GM12878 (cell line): Measurements from ENCODE around the gene PRSS36. TPM values are rescaled to one million over a fixed set of nuclear protein-coding genes. Genes with fewer than 3 reads are reported as not detected.

ENCODE experiments used
- ATAC-seq: fragments of 200-7000 bp; cut with Tn5 transposase; 3 replicates; pipeline ENCODE4 v1.9.1; 2020; ENCODE audit warnings: mild to moderate bottlenecking, moderate library complexity
- BruUV-seq: library from RNA; stranded (reverse); fragments of 400-500 nt; replicated peaks from 2 replicates; lab custom pipeline; 2021; lab: Mats Ljungman, UMichigan
- CTCF ChIA-PET: fragments of 300-600 bp; sonication (Branson Sonifier 250); formaldehyde crosslinking; extraction: SDS; loops from one replicate; lab custom pipeline; 2021; ENCODE audit warnings: inconsistent platforms; lab: Yijun Ruan, JAX
- POLR2A ChIA-PET: fragments of 350-600 bp; formaldehyde crosslinking; extraction: SDS; loops from one replicate; lab custom pipeline; 2021; ENCODE audit warnings: inconsistent platforms; lab: Charles Lee
- RAD21 ChIA-PET: fragments of 300-600 bp; sonication (Branson Sonifier 250); formaldehyde crosslinking; loops from one replicate; lab custom pipeline; 2023; ENCODE audit warnings: antibody characterized with exemption; ENCODE audit not compliant: unreplicated experiment; lab: Charles Lee
- SMC1A ChIA-PET: fragments of 300-600 bp; sonication (Branson Sonifier 250); formaldehyde crosslinking; loops from one replicate; lab custom pipeline; 2023; ENCODE audit not compliant: unreplicated experiment, uncharacterized antibody; lab: Charles Lee
- DNase-seq: peaks from one replicate; pipeline ENCODE4 v3.0.0-alpha.2; 2011; ENCODE audit warnings: low read depth, low spot score
- FAIRE-seq: peaks from 3 replicates; lab custom pipeline; 2011; peaks lifted over from hg19 to GRCh38; lab: Jason Lieb, UNC
- H2AFZ ChIP-seq: 2 replicates; pipeline ENCODE4 v1.6.0; 2011; ENCODE audit warnings: low read depth, low read length, control low read depth; ENCODE audit not compliant: control insufficient read depth
- H3K27ac ChIP-seq: 2 replicates; pipeline ENCODE4 v1.5.1; 2011; ENCODE audit warnings: control low read depth; ENCODE audit not compliant: control insufficient read depth, insufficient read depth
- H3K27me3 ChIP-seq, 2 experiments: replicated peaks in 1 of 2; 2 replicates each; pipeline versions ENCODE4 v1.6.0 to v1.6.1; 2011; ENCODE audit warnings: low read length in 1 of 2; ENCODE audit not compliant: control insufficient read depth in 2 of 2, insufficient read depth in 2 of 2
- H3K36me3 ChIP-seq, 2 experiments: 2 replicates each; pipeline ENCODE4 v1.5.1; 2011; ENCODE audit warnings: low read length in 1 of 2; ENCODE audit not compliant: control insufficient read depth in 2 of 2, insufficient read depth in 2 of 2
- H3K4me1 ChIP-seq: 2 replicates; pipeline ENCODE4 v1.6.1; 2011; ENCODE audit warnings: mild to moderate bottlenecking, low read length, moderate library complexity, mixed read lengths; ENCODE audit not compliant: control insufficient read depth, insufficient read depth
- H3K4me2 ChIP-seq: 2 replicates; pipeline ENCODE4 v1.6.0; 2011; ENCODE audit warnings: control low read depth; ENCODE audit not compliant: control insufficient read depth, insufficient read depth
- H3K4me3 ChIP-seq: fragments of 200-600 bp; sonication (generic); 2 replicates; pipeline ENCODE4 v1.5.1; 2016
- H3K79me2 ChIP-seq: 2 replicates; pipeline ENCODE4 v1.6.0; 2011; ENCODE audit warnings: low read length; ENCODE audit not compliant: control insufficient read depth, insufficient read depth
- H3K9ac ChIP-seq: 2 replicates; pipeline ENCODE4 v1.8.0; 2011; ENCODE audit warnings: low read length, control low read depth, mixed read lengths; ENCODE audit not compliant: control insufficient read depth, insufficient read depth
- H3K9me3 ChIP-seq: replicated peaks from 3 replicates; pipeline ENCODE4 v1.5.1; 2011; ENCODE audit warnings: mild to moderate bottlenecking, low read length; ENCODE audit not compliant: control insufficient read depth, insufficient read depth
- H4K20me1 ChIP-seq: 2 replicates; pipeline ENCODE4 v1.6.0; 2011; ENCODE audit not compliant: control insufficient read depth, insufficient read depth
- ATF7 ChIP-seq: fragments of 450-650 bp; IDR thresholded peaks from 2 replicates; pipeline ENCODE4 v1.6.1; 2016; ENCODE audit warnings: low read depth, mild to moderate bottlenecking
- CHD1 ChIP-seq: IDR thresholded peaks from 2 replicates; pipeline ENCODE4 v1.6.1; 2012; ENCODE audit warnings: low read depth, low read length, improper control_type of control experiment
- CHD2 ChIP-seq: IDR thresholded peaks from 2 replicates; pipeline ENCODE4 v1.6.1; 2011; ENCODE audit warnings: low read depth, low read length, improper control_type of control experiment, borderline replicate concordance
- CHD4 ChIP-seq: fragments of 200-600 bp; sonication (generic); IDR thresholded peaks from 2 replicates; pipeline ENCODE4 v1.6.1; 2016; ENCODE audit warnings: mild to moderate bottlenecking
- EED ChIP-seq: sonication (generic); IDR thresholded peaks from 2 replicates; pipeline ENCODE4 v1.6.1; 2016; ENCODE audit warnings: antibody characterized with exemption, low read depth
- HSF1 ChIP-seq: fragments of 150-350 bp; IDR thresholded peaks from 2 replicates; pipeline ENCODE4 v1.6.1; 2014; ENCODE audit warnings: mild to moderate bottlenecking, low read depth, low read length
- IKZF1 ChIP-seq: fragments of 450-650 bp; conservative IDR thresholded peaks from 2 replicates; pipeline ENCODE4 v1.6.1; 2017; ENCODE audit warnings: antibody characterized with exemption, mild to moderate bottlenecking
- LARP7 ChIP-seq: fragments of 450-650 bp; IDR thresholded peaks from 2 replicates; pipeline ENCODE4 v1.6.1; 2017; ENCODE audit warnings: mild to moderate bottlenecking
- NR2F1 ChIP-seq: fragments of 450-650 bp; conservative IDR thresholded peaks from 2 replicates; pipeline ENCODE4 v1.6.1; 2017; ENCODE audit warnings: mild to moderate bottlenecking
- POLR2AphosphoS2 ChIP-seq: IDR thresholded peaks from 2 replicates; pipeline ENCODE4 v1.6.1; 2011; ENCODE audit warnings: low read depth, mild to moderate bottlenecking, low read length, improper control_type of control experiment, moderate library complexity
- POU2F2 ChIP-seq: IDR thresholded peaks from 3 replicates; pipeline ENCODE4 v1.6.1; 2011; ENCODE audit warnings: low read depth, mild to moderate bottlenecking, low read length, borderline replicate concordance
- RBBP5 ChIP-seq: fragments of 200-600 bp; sonication (generic); conservative IDR thresholded peaks from 2 replicates; pipeline ENCODE4 v1.6.1; 2016
- SIX5 ChIP-seq: IDR thresholded peaks from 2 replicates; pipeline ENCODE4 v1.6.1; 2011; ENCODE audit warnings: mild to moderate bottlenecking, low read depth, low read length, moderate library complexity; ENCODE audit not compliant: severe bottlenecking
- SMAD5 ChIP-seq: IDR thresholded peaks from 2 replicates; pipeline ENCODE4 v1.6.1; 2016; ENCODE audit warnings: antibody characterized with exemption, low read depth
- SMARCA5 ChIP-seq: fragments of 450-650 bp; IDR thresholded peaks from 2 replicates; pipeline ENCODE4 v1.6.1; 2017; ENCODE audit warnings: mild to moderate bottlenecking
- SPI1 ChIP-seq: IDR thresholded peaks from 2 replicates; pipeline ENCODE4 v1.6.1; 2011; ENCODE audit warnings: low read depth, mild to moderate bottlenecking, low read length, moderate library complexity, borderline replicate concordance; ENCODE audit not compliant: insufficient read depth
- SUPT20H ChIP-seq: IDR thresholded peaks from 2 replicates; pipeline ENCODE4 v1.6.1; 2011; ENCODE audit warnings: low read depth, mild to moderate bottlenecking, low read length, moderate library complexity, borderline replicate concordance; ENCODE audit not compliant: control insufficient read depth
- TARDBP ChIP-seq: IDR thresholded peaks from 2 replicates; pipeline ENCODE4 v1.6.1; 2016; ENCODE audit warnings: borderline replicate concordance
- TBL1XR1 ChIP-seq: IDR thresholded peaks from 2 replicates; pipeline ENCODE4 v1.6.1; 2012; ENCODE audit warnings: low read depth, low read length, improper control_type of control experiment
- TCF3 ChIP-seq: IDR thresholded peaks from 2 replicates; pipeline ENCODE4 v1.6.1; 2012; ENCODE audit warnings: low read depth, mild to moderate bottlenecking, low read length, borderline replicate concordance; ENCODE audit not compliant: insufficient read depth
- TCF7 ChIP-seq: IDR thresholded peaks from 2 replicates; pipeline ENCODE4 v1.6.1; 2014; ENCODE audit warnings: antibody characterized with exemption, borderline replicate concordance
- YBX1 ChIP-seq: fragments of 450-650 bp; IDR thresholded peaks from 2 replicates; pipeline ENCODE4 v1.6.1; 2016; ENCODE audit warnings: antibody characterized with exemption
- ZBED1 ChIP-seq: IDR thresholded peaks from 2 replicates; pipeline ENCODE4 v1.6.1; 2016; ENCODE audit warnings: borderline replicate concordance
- ZNF217 ChIP-seq: fragments of 450-650 bp; IDR thresholded peaks from 2 replicates; pipeline ENCODE4 v1.6.1; 2017; ENCODE audit warnings: antibody characterized with exemption, mild to moderate bottlenecking
- WGBS: methylation state at CpG from one replicate; pipeline ENCODE4 v1.1.6; 2016; ENCODE audit warnings: low lambda C conversion rate; ENCODE audit not compliant: insufficient replicate concordance, insufficient coverage; ENCODE audit errors: missing lambda C conversion rate; 5-methylcytosine and 5-hydroxymethylcytosine counted together
- in situ Hi-C: fragments of 300-500 bp; cut with MboI; formaldehyde crosslinking; loops from 9 replicates; pipeline ENCODE4 v1.14.3; 2018; ENCODE audit warnings: mixed read lengths
- intact Hi-C: fragments of 100-400 bp; cut with micrococcal nuclease; formaldehyde crosslinking; loops from one replicate; pipeline ENCODE4 v1.14.2; 2022; ENCODE audit not compliant: unreplicated experiment
- polyA plus RNA-seq, 11 experiments: library from polyadenylated mRNA; depleted of rRNA in 4 of 11; unstranded in 6 of 11; stranded (reverse) in 5 of 11; fragments of >200 nt; fragmentation: Nextera tagmentation in 4 of 11; fragmentation: Illumina TruSeq in 1 of 11; extraction: Ambion mirVana in 4 of 11; extraction: Trizol in 1 of 11; gene quantifications; 1 replicate in 1 of 11; 2 replicates in 10 of 11; pipeline versions ENCODE4 v1.2.1 to v1.2.3, GENCODE V29; 2011 to 2016; ENCODE audit warnings: inconsistent platforms in 2 of 11, missing spikeins in 2 of 11, low read depth in 1 of 11
- total RNA-seq, 4 experiments: library from RNA; depleted of rRNA in 3 of 4; stranded (reverse); fragments of >200 nt in 3 of 4; fragmentation: Illumina TruSeq in 1 of 4; extraction: Trizol in 1 of 4; gene quantifications; 2 replicates each; pipeline versions ENCODE4 v1.2.1 to v1.2.3, GENCODE V29; 2013 to 2021

PRSS36 gene
- total and polyA plus RNA-seq, 10 of the 15 experiments (the other 5 are each of a cell fraction or from before 2014, with no cell fraction given) = 0.11 to 1.1 (median 0.17) TPM; not detected in 3

- H3K9me3 ChIP-seq = 0 out of 3 replicates have a peak, but pooled peaks cover 1% of the 10 kb centered on the region
- no TSS peak for BruUV-seq
- FAIRE-seq (no peak), ATAC-seq (peak; percentile 1), DNase-seq (no peak)
- peaks cover 48% of the 10 kb centered on the region for H3K79me2 ChIP-seq
- no peaks in the 10 kb centered on the region for H3K27me3 ChIP-seq
- ChIA-PET CTCF (interaction anchor here (1.4 to 2.9 kb wide), 6 partner anchors 24 to 281 kb away, joined by 3 to 13 read pairs (median 6); partner anchors contain the start of genes ARMC5, PYCARD and ZNF843), RAD21 (interaction anchor here (1.2 to 2.6 kb wide), 5 partner anchors 23 to 280 kb away, joined by 3 to 20 read pairs (median 5); partner anchors contain the start of genes ARMC5 and PYCARD), POLR2A (interaction anchor here (0.5 to 2.5 kb wide), 9 partner anchors 14 to 280 kb away, joined by 3 to 26 read pairs (median 4); partner anchors contain the start of genes ARMC5, KAT8, PYCARD and VKORC1), SMC1A (interaction anchor here (1.0 to 2.1 kb wide), 6 partner anchors 19 to 690 kb away, joined by 3 to 6 read pairs (median 4); partner anchors contain the start of genes ZNF646 and ZNF668)
- H3K4me3 ChIP-seq = peak overlapping the region; percentile 76
- H3K4me1 ChIP-seq = peaks cover 22% of the 10 kb centered on the region
- intact Hi-C loops (no loop called here), in situ Hi-C loops (no loop called here)
- WGBS = under 1% methylated on average over 27 of the region's 27 CpGs
- H2AFZ ChIP-seq = peak overlapping the region; percentile 64
- peaks cover 8 to 12% of the 10 kb centered on the region in 2 experiments for H3K36me3 ChIP-seq
- peak overlapping the region; percentile 100 for H3K4me2 ChIP-seq
- peak overlapping the region; percentile 91 for H3K9ac ChIP-seq
- H4K20me1 ChIP-seq = peaks cover 26% of the 10 kb centered on the region
- peak overlapping the region; percentile 98 for H3K27ac ChIP-seq
- peak; percentile 75; the same call in 1 of the 2 replicates for TF ChIP-seq EED
- no peak for TF ChIP-seq ATF7
- TF ChIP-seq SUPT20H = no peak
- no peak for TF ChIP-seq HSF1
- 0 out of 2 replicates have a peak, but pooled peaks have one; percentile 32 for TF ChIP-seq TARDBP
- no peak for TF ChIP-seq POLR2AphosphoS2
- 0 out of 2 replicates have a peak, but pooled peaks have one; percentile 44 for TF ChIP-seq CHD4
- no peak for TF ChIP-seq YBX1
- TF ChIP-seq TCF3 = 0 out of 2 replicates have a peak, but pooled peaks have one; percentile 76
- 0 out of 2 replicates have a peak, but pooled peaks have one; percentile 35 for TF ChIP-seq RBBP5
- peak; percentile 90; the same call in 1 of the 2 replicates for TF ChIP-seq IKZF1
- 0 out of 2 replicates have a peak, but pooled peaks have one; percentile 40 for TF ChIP-seq NR2F1
- TF ChIP-seq SMAD5 = no peak
- no peak; the same call in 1 of the 2 replicates for TF ChIP-seq SMARCA5
- no peak for TF ChIP-seq CHD2
- no peak for TF ChIP-seq SIX5
- TF ChIP-seq LARP7 = 0 out of 2 replicates have a peak, but pooled peaks have one; percentile 16
- TF ChIP-seq TBL1XR1 = no peak
- TF ChIP-seq TCF7 = no peak
- no peak for TF ChIP-seq SPI1
- peak; percentile 61; the same call in 2 of the 3 replicates for TF ChIP-seq POU2F2
- no peak for TF ChIP-seq ZBED1
- TF ChIP-seq ZNF217 = no peak
- no peak for TF ChIP-seq CHD1
Measured at GRCh38 chr16:31179219-31179746, 29.4 kb upstream of the PRSS36 start.
